HCT116 (cell line): ENCODE measurements around the gene ATP5F1D. TPM values are rescaled to one million over a fixed set of nuclear protein-coding genes. Genes with fewer than 3 reads are reported as not detected.
A peak's percentile ranks its signal among the peaks of the same experiment; 100 is the strongest.

Source experiments
- ATAC-seq: fragments of 200-7000 bp; cut with Tn5 transposase; 2 replicates; pipeline ENCODE4 v1.9.1; 2020; ENCODE audit warnings: mild to moderate bottlenecking, moderate library complexity
- BruUV-seq: library from RNA; stranded (reverse); fragments of 400-500 nt; replicated peaks from 2 replicates; lab custom pipeline; 2021; lab: Mats Ljungman, UMichigan
- CTCF ChIA-PET: fragments of 300-600 bp; sonication (Branson Sonifier 250); formaldehyde crosslinking; loops from one replicate; lab custom pipeline; 2021; ENCODE audit warnings: antibody characterized with exemption; lab: Charles Lee
- POLR2A ChIA-PET: fragments of 300-600, 350-600 bp; sonication (Branson Sonifier 250); formaldehyde crosslinking; loops from one replicate; lab custom pipeline; 2021; ENCODE audit warnings: antibody characterized with exemption; lab: Charles Lee
- RAD21 ChIA-PET, 2 experiments: fragments of 300-600 bp; sonication (Branson Sonifier 250); formaldehyde crosslinking; loops; one replicate each; lab custom pipeline; 2023; ENCODE audit warnings: low total read pairs in 2 of 2; ENCODE audit not compliant: uncharacterized antibody in 2 of 2, unreplicated experiment in 2 of 2, low non-redundant PET in 1 of 2; lab: Charles Lee
- DNase-seq: peaks from one replicate; pipeline ENCODE4 v3.0.0-alpha.2; 2010; ENCODE audit warnings: low read depth, low spot score
- H2AFZ ChIP-seq: fragments of 200-600 bp; shearing (Covaris generic), sonication (generic); 2 replicates; pipeline ENCODE4 v1.6.1; 2017; ENCODE audit warnings: low read depth, mixed run types, mixed read lengths, antibody characterized with exemption, low read length; ENCODE audit not compliant: poor library complexity, severe bottlenecking
- H3K27ac ChIP-seq: 2 replicates; pipeline ENCODE4 v1.5.1; 2012; ENCODE audit warnings: low read depth, low read length
- H3K27me3 ChIP-seq: fragments of 200-600 bp; sonication (generic); 2 replicates; pipeline ENCODE4 v1.6.1; 2016; ENCODE audit warnings: mixed run types, low read length, mixed read lengths; ENCODE audit not compliant: insufficient read depth
- H3K36me3 ChIP-seq, 2 experiments: fragments of 200-500 bp in 1 of 2; fragments of 200-600 bp in 1 of 2; sonication (Bioruptor generic) in 1 of 2; sonication (generic) in 1 of 2; 2 replicates each; pipeline versions ENCODE4 v1.5.1 to v1.6.1; 2014 to 2016; ENCODE audit warnings: low read length in 2 of 2, inconsistent platforms in 1 of 2, mixed read lengths in 1 of 2, mixed run types in 1 of 2; ENCODE audit not compliant: insufficient read depth in 2 of 2, control insufficient read depth in 1 of 2
- H3K4me1 ChIP-seq, 2 experiments: fragments of 200-600 bp in 1 of 2; sonication (generic) in 1 of 2; 2 replicates each; pipeline versions ENCODE4 v1.5.1 to v1.6.1; 2012 to 2017; ENCODE audit warnings: low read length in 2 of 2, inconsistent platforms in 1 of 2, mild to moderate bottlenecking in 1 of 2, mixed read lengths in 1 of 2, mixed run types in 1 of 2, moderate library complexity in 1 of 2; ENCODE audit not compliant: insufficient read depth in 2 of 2, control insufficient read depth in 1 of 2
- H3K4me2 ChIP-seq: fragments of 200-600 bp; sonication (generic); 2 replicates; pipeline ENCODE4 v1.6.1; 2017; ENCODE audit warnings: mixed run types, low read length, mixed read lengths
- H3K4me3 ChIP-seq, 2 experiments: fragments of 200-600 bp in 1 of 2; sonication (generic) in 1 of 2; replicated peaks in 1 of 2; 2 replicates each; pipeline ENCODE4 v1.5.1; 2011 to 2016; ENCODE audit warnings: low read length in 2 of 2, control low read depth in 1 of 2, low read depth in 1 of 2, mild to moderate bottlenecking in 1 of 2, mixed read lengths in 1 of 2, mixed run types in 1 of 2
- H3K79me2 ChIP-seq: fragments of 200-600 bp; sonication (generic); 2 replicates; pipeline ENCODE4 v1.6.1; 2017; ENCODE audit warnings: mild to moderate bottlenecking, mixed run types, low read length, moderate library complexity, mixed read lengths; ENCODE audit not compliant: insufficient read depth
- H3K9ac ChIP-seq: fragments of 200-600 bp; sonication (generic); 2 replicates; pipeline ENCODE4 v1.6.1; 2016; ENCODE audit warnings: low read length, mixed read lengths
- H3K9me2 ChIP-seq: fragments of 200-600 bp; sonication (generic), shearing (Covaris generic); 2 replicates; pipeline ENCODE4 v1.6.1; 2017; ENCODE audit warnings: mixed run types, mild to moderate bottlenecking, moderate library complexity; ENCODE audit not compliant: insufficient read depth
- H3K9me3 ChIP-seq, 2 experiments: fragments of 200-500 bp in 1 of 2; fragments of 200-600 bp in 1 of 2; sonication (Bioruptor generic) in 1 of 2; sonication (generic) in 1 of 2; 2 replicates each; pipeline ENCODE4 v1.6.1; 2014 to 2017; ENCODE audit warnings: low read length in 2 of 2, mixed read lengths in 2 of 2, inconsistent platforms in 1 of 2, low read depth in 1 of 2, mild to moderate bottlenecking in 1 of 2, mixed run types in 1 of 2, moderate library complexity in 1 of 2; ENCODE audit not compliant: control insufficient read depth in 1 of 2, insufficient read depth in 1 of 2
- H4K20me1 ChIP-seq: fragments of 200-600 bp; sonication (generic), shearing (Covaris generic); 2 replicates; pipeline ENCODE4 v1.6.1; 2017; ENCODE audit warnings: mixed run types, mild to moderate bottlenecking, moderate library complexity; ENCODE audit not compliant: insufficient read depth
- ELF1 ChIP-seq: IDR thresholded peaks from 2 replicates; pipeline ENCODE4 v1.6.1; 2012; ENCODE audit warnings: low read depth, borderline replicate concordance
- EZH2 ChIP-seq: fragments of 200-600 bp; sonication (generic); IDR thresholded peaks from 2 replicates; pipeline ENCODE4 v1.6.1; 2017; ENCODE audit warnings: antibody characterized with exemption, mixed run types
- FOSL1 ChIP-seq: IDR thresholded peaks from 2 replicates; pipeline ENCODE4 v1.6.1; 2012; ENCODE audit warnings: low read depth
- JUND ChIP-seq: IDR thresholded peaks from 2 replicates; pipeline ENCODE4 v1.6.1; 2012
- POLR2A ChIP-seq: IDR thresholded peaks from 2 replicates; pipeline ENCODE4 v1.7.0; 2011; ENCODE audit warnings: borderline replicate concordance; ENCODE audit not compliant: insufficient read depth, insufficient read length; ENCODE audit errors: extremely low read depth
- RAD21 ChIP-seq: IDR thresholded peaks from 2 replicates; pipeline ENCODE4 v1.6.1; 2012; ENCODE audit warnings: low read depth, mild to moderate bottlenecking
- SIN3A ChIP-seq: IDR thresholded peaks from 2 replicates; pipeline ENCODE4 v1.6.1; 2012; ENCODE audit warnings: low read depth
- SRF ChIP-seq: IDR thresholded peaks from 2 replicates; pipeline ENCODE4 v1.6.1; 2012; ENCODE audit warnings: low read depth
- YY1 ChIP-seq: IDR thresholded peaks from 2 replicates; pipeline ENCODE4 v1.6.1; 2011; ENCODE audit warnings: low read length, low read depth, moderate library complexity, mild to moderate bottlenecking; ENCODE audit not compliant: insufficient replicate concordance; ENCODE audit errors: extremely low read depth
- ZFX ChIP-seq: fragments of 450-650 bp; IDR thresholded peaks from 2 replicates; pipeline ENCODE4 v1.6.1; 2017
- ZNF274 ChIP-seq: fragments of 200-500 bp; sonication (Bioruptor generic); IDR thresholded peaks from 2 replicates; pipeline ENCODE4 v1.6.1; 2014; ENCODE audit warnings: mild to moderate bottlenecking, low read depth, low read length, inconsistent platforms
- intact Hi-C: fragments of 100-400 bp; cut with micrococcal nuclease; formaldehyde crosslinking; loops from 2 replicates; pipeline ENCODE4 v1.10.0; 2022
- total RNA-seq: library from RNA; stranded (reverse); gene quantifications from one replicate; pipeline ENCODE4 v1.2.1, GENCODE V29; 2021; ENCODE audit not compliant: unreplicated experiment
- TF ChIP-seq, protein P1 (sequence below): IDR thresholded peaks from 2 replicates; pipeline ENCODE4 v1.6.1; 2012; ENCODE audit warnings: low read depth

The ATP5F1D gene
- total RNA-seq, 1 experiment from 2014 or later, result 428 TPM

DNA sequence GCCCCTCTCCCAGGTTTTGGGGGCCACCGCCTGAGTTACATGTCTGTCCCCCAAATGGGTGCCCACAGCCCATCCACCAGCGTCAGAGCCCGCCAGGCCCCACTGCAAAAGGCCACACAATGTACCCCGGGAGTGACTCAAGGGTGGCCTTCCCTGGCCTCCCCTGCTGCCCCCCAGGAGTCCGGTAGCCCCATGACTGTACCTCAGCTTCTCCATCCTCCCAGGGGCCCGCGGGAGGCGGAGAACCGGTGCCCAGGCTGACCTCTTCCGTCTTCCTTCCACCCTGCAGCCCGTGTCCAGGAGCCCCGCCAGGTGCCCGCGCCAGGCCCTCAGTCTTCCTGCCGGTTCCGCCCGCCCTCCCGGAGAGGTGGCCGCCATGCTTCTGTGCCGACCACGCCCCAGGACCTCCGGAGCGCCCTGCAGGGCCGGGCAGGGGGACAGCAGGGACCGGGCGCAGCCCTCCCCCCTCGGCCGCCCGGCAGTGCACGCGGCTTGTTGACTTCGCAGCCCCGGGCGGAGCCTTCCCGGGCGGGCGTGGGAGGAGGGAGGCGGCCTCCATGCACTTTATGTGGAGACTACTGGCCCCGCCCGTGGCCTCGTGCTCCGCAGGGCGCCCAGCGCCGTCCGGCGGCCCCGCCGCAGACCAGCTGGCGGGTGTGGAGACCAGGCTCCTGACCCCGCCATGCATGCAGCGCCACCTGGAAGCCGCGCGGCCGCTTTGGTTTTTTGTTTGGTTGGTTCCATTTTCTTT is 14.1 kb upstream of the ATP5F1D start (continued):
- TF ChIP-seq, protein P1, sequence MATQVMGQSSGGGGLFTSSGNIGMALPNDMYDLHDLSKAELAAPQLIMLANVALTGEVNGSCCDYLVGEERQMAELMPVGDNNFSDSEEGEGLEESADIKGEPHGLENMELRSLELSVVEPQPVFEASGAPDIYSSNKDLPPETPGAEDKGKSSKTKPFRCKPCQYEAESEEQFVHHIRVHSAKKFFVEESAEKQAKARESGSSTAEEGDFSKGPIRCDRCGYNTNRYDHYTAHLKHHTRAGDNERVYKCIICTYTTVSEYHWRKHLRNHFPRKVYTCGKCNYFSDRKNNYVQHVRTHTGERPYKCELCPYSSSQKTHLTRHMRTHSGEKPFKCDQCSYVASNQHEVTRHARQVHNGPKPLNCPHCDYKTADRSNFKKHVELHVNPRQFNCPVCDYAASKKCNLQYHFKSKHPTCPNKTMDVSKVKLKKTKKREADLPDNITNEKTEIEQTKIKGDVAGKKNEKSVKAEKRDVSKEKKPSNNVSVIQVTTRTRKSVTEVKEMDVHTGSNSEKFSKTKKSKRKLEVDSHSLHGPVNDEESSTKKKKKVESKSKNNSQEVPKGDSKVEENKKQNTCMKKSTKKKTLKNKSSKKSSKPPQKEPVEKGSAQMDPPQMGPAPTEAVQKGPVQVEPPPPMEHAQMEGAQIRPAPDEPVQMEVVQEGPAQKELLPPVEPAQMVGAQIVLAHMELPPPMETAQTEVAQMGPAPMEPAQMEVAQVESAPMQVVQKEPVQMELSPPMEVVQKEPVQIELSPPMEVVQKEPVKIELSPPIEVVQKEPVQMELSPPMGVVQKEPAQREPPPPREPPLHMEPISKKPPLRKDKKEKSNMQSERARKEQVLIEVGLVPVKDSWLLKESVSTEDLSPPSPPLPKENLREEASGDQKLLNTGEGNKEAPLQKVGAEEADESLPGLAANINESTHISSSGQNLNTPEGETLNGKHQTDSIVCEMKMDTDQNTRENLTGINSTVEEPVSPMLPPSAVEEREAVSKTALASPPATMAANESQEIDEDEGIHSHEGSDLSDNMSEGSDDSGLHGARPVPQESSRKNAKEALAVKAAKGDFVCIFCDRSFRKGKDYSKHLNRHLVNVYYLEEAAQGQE, result no peak
- TF ChIP-seq SRF (no peak), YY1 (peak; percentile 2), RAD21 (no peak)

DNA sequence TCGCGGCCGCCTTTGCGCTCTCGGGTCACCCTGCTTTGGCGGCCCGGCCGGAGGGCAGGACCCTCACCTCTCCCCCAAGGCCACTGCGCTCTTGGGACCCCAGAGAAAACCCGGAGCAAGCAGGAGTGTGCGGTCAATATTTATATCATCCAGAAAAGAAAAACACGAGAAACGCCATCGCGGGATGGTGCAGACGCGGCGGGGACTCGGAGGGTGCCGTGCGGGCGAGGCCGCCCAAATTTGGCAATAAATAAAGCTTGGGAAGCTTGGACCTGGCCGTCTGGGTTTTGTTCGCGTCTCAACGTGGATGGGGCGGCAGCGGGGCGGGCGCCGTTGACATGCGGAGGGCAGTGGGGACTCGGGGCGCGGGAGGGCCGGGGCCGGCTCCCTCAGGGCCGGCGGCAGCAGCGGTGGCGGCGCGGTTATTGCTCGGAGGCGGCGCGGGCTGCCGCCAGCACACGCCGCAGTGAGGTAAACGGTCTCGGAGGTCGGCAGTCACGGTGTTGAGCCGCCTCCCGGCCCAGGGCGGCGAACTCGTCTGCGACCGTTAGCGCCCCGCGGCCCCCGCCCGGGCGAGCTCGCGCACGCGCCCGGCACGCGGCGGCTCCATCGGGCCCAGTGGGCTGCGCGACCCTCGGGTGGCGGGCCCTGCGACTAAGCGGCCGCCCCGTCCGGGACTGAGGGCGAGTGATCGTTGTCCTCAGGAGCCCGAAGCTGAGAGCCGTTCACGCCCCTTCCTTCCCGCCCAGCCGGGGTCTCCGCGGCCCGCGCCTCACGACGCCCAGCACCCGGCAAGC is 13.2 kb upstream of the ATP5F1D start:
- H4K20me1 ChIP-seq, result no peaks in the 10 kb centered on the region

More for the DNA sequence above, 13.2 kb upstream of the ATP5F1D start:
- ChIA-PET POLR2A (interaction anchor here (0.7 to 1.1 kb wide), 2 partner anchors 8 to 41 kb away, joined by 3 to 4 read pairs; partner anchors contain the start of gene CIRBP), CTCF (interaction anchor here (0.6 to 1.3 kb wide), 4 partner anchors 9 to 115 kb away, joined by 3 to 5 read pairs (median 3); no protein-coding TSS in a partner anchor), RAD21 (no interaction called here)
- H3K4me1 ChIP-seq, result peaks cover 17 to 40% of the 10 kb centered on the region in 2 experiments
- no peaks in the 10 kb centered on the region for H3K9me3 ChIP-seq
- no peak overlapping the region for H2AFZ ChIP-seq
- DNase-seq, result no peak
- ATAC-seq, result no peak
- intact Hi-C loops, result no loop called here
- H3K27me3 ChIP-seq, result no peaks in the 10 kb centered on the region
- TF ChIP-seq SRF, result no peak
- no peak for TF ChIP-seq ZFX
- TF ChIP-seq FOSL1, result no peak
- no peak for TF ChIP-seq ZNF274
- no peak for TF ChIP-seq RAD21
- no peak for TF ChIP-seq ELF1
- no peak for TF ChIP-seq EZH2
- no peak for TF ChIP-seq JUND
- no peak for TF ChIP-seq SIN3A
- TF ChIP-seq POLR2A, result no peak
- no peak overlapping the region for H3K4me3 ChIP-seq
- H3K9me2 ChIP-seq, result no peaks in the 10 kb centered on the region
- H3K27ac ChIP-seq, result peak overlapping the region; percentile 92
- H3K36me3 ChIP-seq, result peaks cover 0 to 5% of the 10 kb centered on the region in 2 experiments; a peak in 2 of 4 replicates
- no peaks in the 10 kb centered on the region; the same call in 1 of the 2 replicates for H3K79me2 ChIP-seq
- H3K4me2 ChIP-seq, result peak overlapping the region; percentile 66
- H3K9ac ChIP-seq, result peak overlapping the region; percentile 47
- BruUV-seq, result no TSS peak
